Natural killer cell (primary cell): ENCODE results near the gene WFDC1. TPM values are rescaled to one million over a fixed set of nuclear protein-coding genes. Genes with fewer than 3 reads are reported as not detected.

Experiments used
- ATAC-seq, 3 donors: fragments of 150-1000 bp in 2 of 3; fragments of 200-7000 bp in 1 of 3; cut with Tn5 transposase; 1 replicate in 1 of 3; 2 replicates in 2 of 3; pipeline ENCODE4 v1.10.0; 2021; ENCODE audit warnings: mild to moderate bottlenecking in 2 of 3, moderate library complexity in 2 of 3
- DNase-seq, 2 donors: peaks; one replicate each; pipeline versions ENCODE4 v3.0.0 to v3.0.0-alpha.2; 2013 to 2021; ENCODE audit warnings: mixed read lengths in 1 of 2
- H3K27ac ChIP-seq: one replicate; pipeline ENCODE4 v1.5.1; 2013; ENCODE audit warnings: mild to moderate bottlenecking, low read length
- H3K27me3 ChIP-seq: one replicate; pipeline ENCODE4 v1.6.1; 2013; ENCODE audit warnings: low read length; ENCODE audit not compliant: control insufficient read depth, insufficient read depth
- H3K36me3 ChIP-seq: one replicate; pipeline ENCODE4 v1.6.1; 2013; ENCODE audit warnings: low read length; ENCODE audit not compliant: control insufficient read depth, insufficient read depth
- H3K4me1 ChIP-seq: one replicate; pipeline ENCODE4 v1.6.1; 2013; ENCODE audit warnings: low read length; ENCODE audit not compliant: control insufficient read depth, insufficient read depth
- H3K4me3 ChIP-seq: one replicate; pipeline ENCODE4 v1.5.1; 2013; ENCODE audit warnings: low read length
- H3K9me3 ChIP-seq: one replicate; pipeline ENCODE4 v1.6.1; 2013; ENCODE audit warnings: low read length; ENCODE audit not compliant: control insufficient read depth, insufficient read depth
- H3K27ac Mint-ChIP-seq, 2 donors: one replicate each; pipeline ENCODE4 v1.8.0; 2022; ENCODE audit warnings: mild to moderate bottlenecking in 2 of 2, mixed read lengths in 2 of 2, moderate library complexity in 1 of 2
- H3K27me3 Mint-ChIP-seq, 2 donors: one replicate each; pipeline ENCODE4 v1.8.0; 2022; ENCODE audit warnings: low read depth in 2 of 2, mixed read lengths in 2 of 2
- H3K36me3 Mint-ChIP-seq: one replicate; pipeline ENCODE4 v1.8.0; 2022; ENCODE audit warnings: mixed read lengths
- H3K4me1 Mint-ChIP-seq, 2 donors: one replicate each; pipeline ENCODE4 v1.8.0; 2022; ENCODE audit warnings: mixed read lengths in 2 of 2
- H3K4me3 Mint-ChIP-seq: one replicate; pipeline ENCODE4 v1.8.0; 2022; ENCODE audit warnings: mild to moderate bottlenecking, moderate library complexity, mixed read lengths
- H3K9me3 Mint-ChIP-seq, 2 donors: one replicate each; pipeline ENCODE4 v1.8.0; 2022; ENCODE audit warnings: mixed read lengths in 2 of 2
- CTCF ChIP-seq: fragments of 200-600 bp; IDR thresholded peaks from one replicate; pipeline ENCODE4 v1.8.0; 2022; ENCODE audit warnings: antibody characterized with exemption
- WGBS: methylation state at CpG from one replicate; pipeline ENCODE4 v1.1.7; 2013; ENCODE audit warnings: missing lambda C conversion rate; ENCODE audit not compliant: insufficient coverage; 5-methylcytosine and 5-hydroxymethylcytosine counted together
- intact Hi-C: fragments of 100-400 bp; cut with micrococcal nuclease; formaldehyde crosslinking; loops from one replicate; pipeline ENCODE4 v1.14.2; 2022
- total RNA-seq, 4 donors: library from RNA; stranded (reverse); fragments of 120-200 nt in 1 of 4; gene quantifications; one replicate each; pipeline versions ENCODE4 v1.2.3 to v1.2.4, GENCODE V29; 2013 to 2022

The WFDC1 gene
- total RNA-seq, 3 donors from 2014 or later (not counting 1 experiment from before 2014, with no cell fraction given) = not detected

DNA sequence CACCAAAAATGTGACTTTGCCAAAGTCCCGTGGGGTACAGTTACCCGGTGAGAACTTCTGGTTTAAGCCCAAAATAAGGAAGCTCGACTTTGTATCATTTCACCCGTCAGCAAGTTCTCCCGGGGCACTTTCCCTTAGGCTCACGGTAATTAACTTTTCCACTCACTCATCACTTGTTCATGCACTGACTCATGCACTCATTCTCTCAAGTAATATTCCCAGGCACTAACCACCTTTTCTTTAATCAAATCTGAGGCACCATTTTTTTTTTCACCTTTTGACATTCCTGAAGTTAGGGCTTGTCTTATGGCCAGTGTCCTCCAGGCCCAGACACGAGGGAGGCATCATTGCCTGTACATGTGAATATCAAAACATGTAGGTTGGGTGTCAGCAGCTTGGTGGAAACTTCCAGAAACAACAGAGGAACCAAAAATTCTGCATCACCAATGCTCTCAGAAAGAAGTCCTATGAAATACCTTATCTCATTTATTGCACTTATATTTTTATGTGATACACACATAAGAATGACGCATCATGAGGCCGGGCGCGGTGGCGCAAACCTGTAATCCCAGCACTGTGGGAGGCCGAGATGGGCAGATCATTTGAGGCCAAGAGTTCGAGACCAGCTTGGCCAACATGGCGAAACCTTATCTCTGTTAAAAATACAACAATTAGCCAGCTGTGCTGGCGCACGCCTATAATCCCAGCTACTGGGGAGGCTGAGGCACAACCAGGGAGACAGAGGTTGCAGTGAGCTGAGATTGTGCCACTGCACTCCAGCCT lies 37.5 kb downstream of the WFDC1 start:
- 86% methylated on average over 17 of the region's 17 CpGs for WGBS
- Histone ChIP-seq H3K36me3 (no peaks in the 10 kb centered on the region), H3K27ac (no peak overlapping the region), H3K4me3 (no peak overlapping the region), H3K27me3 (no peaks in the 10 kb centered on the region), H3K9me3 (no peaks in the 10 kb centered on the region), H3K4me1 (no peaks in the 10 kb centered on the region)
- no peak for TF ChIP-seq CTCF
- Mint-ChIP-seq H3K36me3 (peaks cover 4% of the 10 kb centered on the region), H3K27ac (no peak overlapping the region), H3K27me3 (peaks cover 0 to 5% of the 10 kb centered on the region in 2 donors), H3K9me3 (peaks cover 2 to 3% of the 10 kb centered on the region in 2 donors), H3K4me1 (no peaks in the 10 kb centered on the region), H3K4me3 (no peak overlapping the region)
- no peak for DNase-seq
- ATAC-seq = no peak
- intact Hi-C loops = no loop called here

DNA sequence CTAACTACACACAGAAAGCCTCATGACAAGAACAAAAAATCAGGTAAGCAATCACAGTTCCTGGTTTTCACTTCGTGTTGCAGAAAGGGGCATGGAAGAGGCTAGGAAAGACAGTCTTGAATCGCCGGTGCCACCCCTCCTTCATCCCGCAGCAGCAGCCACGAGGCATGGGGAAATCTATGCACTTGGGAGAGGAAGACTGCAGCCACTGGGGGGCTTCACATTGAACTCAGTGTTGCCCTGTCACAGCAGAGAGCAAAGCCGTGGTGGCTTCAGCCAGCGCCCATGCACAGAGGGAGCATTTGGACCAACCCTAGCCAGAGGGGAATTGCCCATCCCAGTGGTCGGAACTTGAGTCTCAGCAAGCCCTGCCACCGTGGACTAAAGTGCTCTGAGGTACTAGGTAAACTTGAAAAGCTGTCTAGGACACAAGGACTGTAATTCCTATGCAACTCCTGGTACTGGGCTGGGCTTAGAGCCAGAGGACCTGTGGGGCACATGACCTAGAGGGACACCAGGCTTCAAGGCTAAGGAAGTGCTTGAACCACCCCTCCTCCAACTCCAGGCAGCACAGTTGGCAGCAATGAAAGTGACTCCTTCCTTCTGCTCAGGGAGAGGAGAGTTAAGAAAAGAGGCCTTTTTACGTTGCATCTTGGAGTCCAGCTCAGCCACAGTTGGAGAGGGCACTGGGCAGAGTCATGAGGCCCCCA lies 38.5 kb downstream of the WFDC1 start:
- H3K27ac ChIP-seq = no peak overlapping the region
- Mint-ChIP-seq H3K27me3 (peaks cover 0 to 7% of the 10 kb centered on the region in 2 donors), H3K27ac (no peak overlapping the region), H3K36me3 (peaks cover 8% of the 10 kb centered on the region), H3K4me3 (no peak overlapping the region), H3K4me1 (no peaks in the 10 kb centered on the region), H3K9me3 (peaks cover 2 to 5% of the 10 kb centered on the region in 2 donors)
- H3K4me1 ChIP-seq = no peaks in the 10 kb centered on the region
- no peaks in the 10 kb centered on the region for H3K36me3 ChIP-seq
- no peaks in the 10 kb centered on the region for H3K9me3 ChIP-seq
- H3K27me3 ChIP-seq = no peaks in the 10 kb centered on the region
- WGBS = 67% methylated on average over 10 of the region's 10 CpGs
- ATAC-seq (no peak), DNase-seq (no peak)
- H3K4me3 ChIP-seq = no peak overlapping the region
- intact Hi-C loops = no loop called here
- TF ChIP-seq CTCF = no peak

GRCh38 chr16:84334058-84334457 lies 39.4 kb downstream of the WFDC1 start:
- Histone ChIP-seq H3K27ac (no peak overlapping the region), H3K27me3 (no peaks in the 10 kb centered on the region), H3K4me3 (no peak overlapping the region), H3K36me3 (no peaks in the 10 kb centered on the region), H3K4me1 (no peaks in the 10 kb centered on the region), H3K9me3 (no peaks in the 10 kb centered on the region)
- TF ChIP-seq CTCF = no peak
- no peak for ATAC-seq
- no peak for DNase-seq
- H3K4me1 Mint-ChIP-seq = no peaks in the 10 kb centered on the region
- 90% methylated on average over 3 of the region's 3 CpGs for WGBS
- H3K27ac Mint-ChIP-seq = no peak overlapping the region
- peaks cover 2 to 5% of the 10 kb centered on the region in 2 donors for H3K9me3 Mint-ChIP-seq
- peaks cover 8% of the 10 kb centered on the region for H3K36me3 Mint-ChIP-seq
- no peak overlapping the region for H3K4me3 Mint-ChIP-seq
- intact Hi-C loops = no loop called here
- H3K27me3 Mint-ChIP-seq = peaks cover 0 to 7% of the 10 kb centered on the region in 2 donors
